Vagina (tissue), 2 donors: ENCODE measurements around the gene CYP4A22.
"Not testable (repeated sequence)": the region's sequence is repeated elsewhere in the genome, so short reads cannot be mapped to it uniquely, and the experiment has no call there.

Experiments used
- POLR2A ChIP-seq, 2 donors: fragments of 450-650 bp; IDR thresholded peaks; one replicate each; pipeline ENCODE4 v1.6.1; 2017; ENCODE audit warnings: antibody characterized with exemption in 2 of 2, mild to moderate bottlenecking in 2 of 2, moderate library complexity in 2 of 2
- TF ChIP-seq, protein P1 (sequence below), 3 experiments: fragments of 450-650 bp in 2 of 3; fragments of 200-600 bp in 1 of 3; sonication (generic) in 1 of 3; IDR thresholded peaks; one replicate each; pipeline ENCODE4 v1.5.1; 2017 to 2019; ENCODE audit warnings: antibody characterized with exemption in 3 of 3, mild to moderate bottlenecking in 2 of 3, moderate library complexity in 2 of 3

DNA sequence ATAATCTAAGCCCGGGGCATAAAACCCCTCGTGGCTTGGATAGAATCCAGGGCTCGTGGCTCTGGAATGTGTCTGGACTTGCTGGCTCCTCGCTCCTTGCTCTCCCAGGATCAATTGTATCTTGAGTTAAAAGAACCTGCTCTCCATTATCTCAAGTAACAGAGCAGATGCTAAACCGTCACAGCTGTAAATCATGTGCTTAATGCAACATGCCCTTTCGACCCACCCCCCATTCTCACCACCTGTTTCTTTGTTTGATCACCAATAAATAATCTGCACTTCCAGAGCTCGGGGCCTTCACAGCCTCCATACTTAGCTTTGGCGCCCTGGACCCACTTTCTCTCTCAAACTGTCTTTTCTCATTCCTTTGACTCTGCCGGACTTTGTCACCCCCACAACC lies 11.9 kb downstream of the CYP4A22 start:
- TF ChIP-seq, protein P1, sequence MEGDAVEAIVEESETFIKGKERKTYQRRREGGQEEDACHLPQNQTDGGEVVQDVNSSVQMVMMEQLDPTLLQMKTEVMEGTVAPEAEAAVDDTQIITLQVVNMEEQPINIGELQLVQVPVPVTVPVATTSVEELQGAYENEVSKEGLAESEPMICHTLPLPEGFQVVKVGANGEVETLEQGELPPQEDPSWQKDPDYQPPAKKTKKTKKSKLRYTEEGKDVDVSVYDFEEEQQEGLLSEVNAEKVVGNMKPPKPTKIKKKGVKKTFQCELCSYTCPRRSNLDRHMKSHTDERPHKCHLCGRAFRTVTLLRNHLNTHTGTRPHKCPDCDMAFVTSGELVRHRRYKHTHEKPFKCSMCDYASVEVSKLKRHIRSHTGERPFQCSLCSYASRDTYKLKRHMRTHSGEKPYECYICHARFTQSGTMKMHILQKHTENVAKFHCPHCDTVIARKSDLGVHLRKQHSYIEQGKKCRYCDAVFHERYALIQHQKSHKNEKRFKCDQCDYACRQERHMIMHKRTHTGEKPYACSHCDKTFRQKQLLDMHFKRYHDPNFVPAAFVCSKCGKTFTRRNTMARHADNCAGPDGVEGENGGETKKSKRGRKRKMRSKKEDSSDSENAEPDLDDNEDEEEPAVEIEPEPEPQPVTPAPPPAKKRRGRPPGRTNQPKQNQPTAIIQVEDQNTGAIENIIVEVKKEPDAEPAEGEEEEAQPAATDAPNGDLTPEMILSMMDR (IDR thresholded peaks at IDR 0.05), result not testable (repeated sequence)
- TF ChIP-seq POLR2A (IDR thresholded peaks at IDR 0.05), result not testable (repeated sequence)
